Measurements from ENCODE around the gene ROBO2. TPM values are rescaled to one million over a fixed set of nuclear protein-coding genes. Genes with fewer than 3 reads are reported as not detected.

The ROBO2 gene
- total RNA-seq, 1 experiment from 2014 or later: not detected

GRCh38 chr3:77182341-77182740 is 142.4 kb downstream of the ROBO2 start (continued):
- TF ChIP-seq ZBTB33 (IDR thresholded peaks at IDR 0.05; ENCODE audit: extremely low read depth, insufficient replicate concordance, low read length): no peak
- TF ChIP-seq FOSL1 (IDR thresholded peaks at IDR 0.05; ENCODE audit: low read depth): no peak
- TF ChIP-seq CBX3 (IDR thresholded peaks at IDR 0.05; ENCODE audit: low read depth): no peak

- ATAC-seq: no peak
- no peak for TF ChIP-seq ZBTB33 (IDR thresholded peaks at IDR 0.05; ENCODE audit: extremely low read depth, insufficient replicate concordance, low read length)
- TF ChIP-seq REST (IDR thresholded peaks at IDR 0.05; ENCODE audit: low read depth): no peak
- no peak for TF ChIP-seq ELF1 (IDR thresholded peaks at IDR 0.05; ENCODE audit: borderline replicate concordance, low read depth)
- no peak for TF ChIP-seq CEBPB (IDR thresholded peaks at IDR 0.05; ENCODE audit: low read depth)
- no peak for TF ChIP-seq CBX3 (IDR thresholded peaks at IDR 0.05; ENCODE audit: low read depth)
- TF ChIP-seq EGR1 (IDR thresholded peaks at IDR 0.05; ENCODE audit: low read depth): no peak
- TF ChIP-seq ATF3 (IDR thresholded peaks at IDR 0.05): no peak
- TF ChIP-seq MAX (IDR thresholded peaks at IDR 0.05): no peak
- no peak for TF ChIP-seq POLR2AphosphoS5 (IDR thresholded peaks at IDR 0.05; ENCODE audit: low read depth, low read length)
- TF ChIP-seq SIN3A (IDR thresholded peaks at IDR 0.05; ENCODE audit: low read depth): no peak
- TF ChIP-seq TCF7L2 (IDR thresholded peaks at IDR 0.05; ENCODE audit: borderline replicate concordance, extremely low read depth, insufficient read depth, insufficient read length): no peak
Measured at GRCh38 chr3:77186319-77186718, 146.4 kb downstream of the ROBO2 start.

More at GRCh38 chr3:77186319-77186718, 146.4 kb downstream of the ROBO2 start:
- no peak overlapping the region for H3K4me2 ChIP-seq (ENCODE audit: low read length)
- no peak for DNase-seq (ENCODE audit: low read depth, low spot score)
- no peaks in the 10 kb centered on the region for H3K9me2 ChIP-seq (ENCODE audit: insufficient read depth)
- no TSS peak for BruUV-seq (replicated peaks)
- ChIA-PET RAD21 (ENCODE audit: low non-redundant PET in 1 of 2, low total read pairs in 2 of 2, uncharacterized antibody in 2 of 2, unreplicated experiment in 2 of 2) (no interaction called here), CTCF (no interaction called here), POLR2A (no interaction called here)
- no peak overlapping the region for H3K4me3 ChIP-seq (replicated peaks in 1 of 2; ENCODE audit: low read depth in 1 of 2, low read length in 2 of 2)
- intact Hi-C loops (cut with micrococcal nuclease): no loop called here
- no peaks in the 10 kb centered on the region for H4K20me1 ChIP-seq (ENCODE audit: insufficient read depth)
- no peak overlapping the region for H2AFZ ChIP-seq (ENCODE audit: low read depth, low read length, poor library complexity, severe bottlenecking)
- H3K27me3 ChIP-seq (ENCODE audit: insufficient read depth, low read length): no peaks in the 10 kb centered on the region
- peaks cover 3 to 37% of the 10 kb centered on the region in 2 experiments; a peak in 3 of 4 replicates for H3K9me3 ChIP-seq (ENCODE audit: control insufficient read depth in 1 of 2, insufficient read depth in 1 of 2, low read depth in 1 of 2, low read length in 2 of 2)
- no peak overlapping the region for H3K27ac ChIP-seq (ENCODE audit: low read depth, low read length)
- H3K36me3 ChIP-seq (ENCODE audit: control insufficient read depth in 1 of 2, insufficient read depth in 2 of 2, low read length in 2 of 2): no peaks in the 10 kb centered on the region
- no peaks in the 10 kb centered on the region for H3K4me1 ChIP-seq (ENCODE audit: control insufficient read depth in 1 of 2, insufficient read depth in 2 of 2, low read length in 2 of 2)
- no peak overlapping the region for H3K9ac ChIP-seq (ENCODE audit: low read length)
- H3K79me2 ChIP-seq (ENCODE audit: insufficient read depth, low read length): no peaks in the 10 kb centered on the region

Data from HCT116 (cell line).